Prostate gland (tissue), 2 donors: ENCODE data around the gene TLCD5. TPM values are rescaled to one million over a fixed set of nuclear protein-coding genes. Genes with fewer than 3 reads are reported as not detected.

Experiments used
- DNase-seq: peaks from one replicate; pipeline ENCODE4 v3.0.0-alpha.2; 2019; ENCODE audit warnings: low spot score
- H3K27ac ChIP-seq, 2 donors: fragments of 200-600 bp; sonication (generic); 2 replicates each; pipeline ENCODE4 v1.5.1; 2017 to 2019
- H3K27me3 ChIP-seq: fragments of 200-600 bp; sonication (generic); replicated peaks from 2 replicates; pipeline ENCODE4 v1.5.1; 2019; ENCODE audit not compliant: insufficient read depth
- H3K36me3 ChIP-seq, 2 donors: fragments of 200-600 bp; sonication (generic); 1 replicate in 1 of 2; 2 replicates in 1 of 2; pipeline versions ENCODE4 v1.5.1 to v1.8.1; 2017 to 2019
- H3K4me1 ChIP-seq: fragments of 200-600 bp; sonication (generic); replicated peaks from 2 replicates; pipeline ENCODE4 v1.5.1; 2019
- H3K4me3 ChIP-seq, 2 donors: fragments of 200-600 bp; sonication (generic); 2 replicates each; pipeline ENCODE4 v1.5.1; 2017 to 2019
- H3K9me3 ChIP-seq: fragments of 200-600 bp; sonication (generic); 2 replicates; pipeline ENCODE4 v1.5.1; 2017
- CTCF ChIP-seq, 4 experiments: fragments of 200-600 bp in 2 of 4; fragments of 450-650 bp in 2 of 4; sonication (generic) in 2 of 4; IDR thresholded peaks; 1 replicate in 3 of 4; 2 replicates in 1 of 4; pipeline ENCODE4 v1.5.1; 2016 to 2019; ENCODE audit warnings: antibody characterized with exemption in 4 of 4, mild to moderate bottlenecking in 2 of 4, moderate library complexity in 2 of 4
- POLR2A ChIP-seq: fragments of 450-650 bp; IDR thresholded peaks from one replicate; pipeline ENCODE4 v1.6.1; 2016; ENCODE audit warnings: antibody characterized with exemption, mild to moderate bottlenecking
- POLR2AphosphoS5 ChIP-seq: sonication (generic); formaldehyde crosslinking; IDR thresholded peaks from one replicate; pipeline ENCODE4 v1.6.1; 2017; ENCODE audit warnings: antibody characterized with exemption
- WGBS: methylation state at CpG from one replicate; pipeline ENCODE4 v1.1.5; 2018; 5-methylcytosine and 5-hydroxymethylcytosine counted together
- intact Hi-C: fragments of 100-400 bp; cut with DNase I; formaldehyde crosslinking; loops from one replicate; pipeline ENCODE4 v1.14.2; 2022
- total RNA-seq, 2 donors: library from RNA; depleted of rRNA; stranded (reverse); fragments of >200 nt; gene quantifications; one replicate each; pipeline ENCODE4 v1.1.0, GENCODE V29; 2016

TLCD5 gene
- total RNA-seq, 2 donors from 2014 or later = 7.8 to 10.6 TPM

GRCh38 chr11:120334894-120335462 is 9.9 kb downstream of the TLCD5 start:
- intact Hi-C loops = loop anchor here (5.0 to 10.0 kb wide), 5 partner anchors 70 to 957 kb away; partner anchors contain the start of gene SC5D
- TF ChIP-seq CTCF (IDR thresholded peaks at IDR 0.05) (peak in 3 of 4 experiments; percentile 71 to 80 (median 73)), POLR2A (peak; percentile 37), POLR2AphosphoS5 (no peak)
- WGBS = under 1% methylated on average over 8 of the region's 8 CpGs
- Histone ChIP-seq H3K27ac (peak overlapping the region; percentile 95 to 97), H3K9me3 (no peaks in the 10 kb centered on the region), H3K36me3 (no peaks in the 10 kb centered on the region), H3K4me1 (no peaks in the 10 kb centered on the region), H3K4me3 (peak overlapping the region; percentile 76 to 87), H3K27me3 (no peaks in the 10 kb centered on the region)
- peak; percentile 83 for DNase-seq

- H3K4me1 ChIP-seq = no peaks in the 10 kb centered on the region
- WGBS = under 1% methylated on average over 19 of the region's 19 CpGs
Measured at GRCh38 chr11:120335556-120335907, 10.4 kb downstream of the TLCD5 start.

GRCh38 chr11:120335908-120336640 is 11.0 kb downstream of the TLCD5 start, which contains the start of gene ARHGEF12:
Gene ARHGEF12 (plus strand): TSS chr11:120336413. CDS start chr11:120337244, 831 bp downstream.
- no peaks in the 10 kb centered on the region for H3K27me3 ChIP-seq
- no peaks in the 10 kb centered on the region for H3K9me3 ChIP-seq
- WGBS = under 1% methylated on average over 36 of the region's 92 CpGs
- peak; percentile 95 for DNase-seq
- intact Hi-C loops = loop anchor here (5.0 to 10.0 kb wide), 5 partner anchors 69 to 956 kb away; partner anchors contain the start of gene SC5D
- H3K36me3 ChIP-seq = no peaks in the 10 kb centered on the region
- H3K27ac ChIP-seq = peak within 1 kb of the TSS; percentile 95 to 97
- H3K4me3 ChIP-seq = peak within 1 kb of the TSS; percentile 76 to 87
- peak; percentile 60 for TF ChIP-seq POLR2A
- peak; percentile 76 for TF ChIP-seq POLR2AphosphoS5
- TF ChIP-seq CTCF (IDR thresholded peaks at IDR 0.05) = peak in 2 of 4 experiments; percentile 25 to 36
- no peaks in the 10 kb centered on the region for H3K4me1 ChIP-seq

More at GRCh38 chr11:120335556-120335907, 10.4 kb downstream of the TLCD5 start:
- peak; percentile 27 for DNase-seq
- TF ChIP-seq POLR2A = no peak
- no peak for TF ChIP-seq POLR2AphosphoS5
- TF ChIP-seq CTCF (IDR thresholded peaks at IDR 0.05) = no peak
- Histone ChIP-seq H3K27ac (peak overlapping the region; percentile 95 to 97), H3K4me3 (peak overlapping the region; percentile 76 to 87), H3K27me3 (no peaks in the 10 kb centered on the region), H3K36me3 (no peaks in the 10 kb centered on the region), H3K9me3 (no peaks in the 10 kb centered on the region)
- intact Hi-C loops = loop anchor here (5.0 to 10.0 kb wide), 5 partner anchors 69 to 957 kb away; partner anchors contain the start of gene SC5D

- no peaks in the 10 kb centered on the region for H3K27me3 ChIP-seq
- WGBS = under 1% methylated on average over 56 of the region's 56 CpGs
- peak overlapping the region; percentile 76 to 87 for H3K4me3 ChIP-seq
- peak; percentile 41 for DNase-seq
- intact Hi-C loops = loop anchor here (5.0 to 10.0 kb wide), 5 partner anchors 68 to 956 kb away; partner anchors contain the start of gene SC5D
- no peaks in the 10 kb centered on the region for H3K9me3 ChIP-seq
- TF ChIP-seq CTCF (IDR thresholded peaks at IDR 0.05) = no peak
- TF ChIP-seq POLR2AphosphoS5 = no peak
- TF ChIP-seq POLR2A = no peak
- peak overlapping the region; percentile 95 to 97 for H3K27ac ChIP-seq
- H3K36me3 ChIP-seq = no peaks in the 10 kb centered on the region
- no peaks in the 10 kb centered on the region for H3K4me1 ChIP-seq
Measured at GRCh38 chr11:120336641-120337354, 11.7 kb downstream of the TLCD5 start.
